IMR-90 (cell line): ENCODE data around the gene FOCAD. TPM values are rescaled to one million over a fixed set of nuclear protein-coding genes. Genes with fewer than 3 reads are reported as not detected.

Source experiments
- ATAC-seq: fragments of 200-7000 bp; cut with Tn5 transposase; 2 replicates; pipeline ENCODE4 v1.9.1; 2020; ENCODE audit warnings: low read depth, mild to moderate bottlenecking, moderate library complexity
- BruUV-seq: library from RNA; stranded (reverse); fragments of 400-500 nt; replicated peaks from 2 replicates; lab custom pipeline; 2021; lab: Mats Ljungman, UMichigan
- CTCF ChIA-PET: fragments of 300-600 bp; formaldehyde crosslinking; extraction: SDS; loops from one replicate; lab custom pipeline; 2021; ENCODE audit warnings: antibody characterized with exemption; lab: Yijun Ruan, JAX
- POLR2A ChIA-PET: fragments of 300-600 bp; sonication (Branson Sonifier 250); formaldehyde crosslinking; loops from one replicate; lab custom pipeline; 2022; ENCODE audit warnings: antibody characterized with exemption; ENCODE audit not compliant: unreplicated experiment; lab: Charles Lee
- DNase-seq: peaks from one replicate; pipeline ENCODE4 v3.0.0; 2013
- H2AFZ ChIP-seq: replicated peaks from 2 replicates; pipeline ENCODE3; 2013; ENCODE audit warnings: low read length, mild to moderate bottlenecking; ENCODE audit not compliant: poor library complexity
- H2AK5ac ChIP-seq: 2 replicates; pipeline ENCODE4 v1.6.1; 2013; ENCODE audit warnings: low read depth, low read length, inconsistent platforms
- H2AK9ac ChIP-seq: replicated peaks from 2 replicates; pipeline ENCODE3; 2013; ENCODE audit warnings: mild to moderate bottlenecking, low read depth, low read length, moderate library complexity; ENCODE audit not compliant: poor library complexity
- H2BK120ac ChIP-seq: 2 replicates; pipeline ENCODE4 v1.6.1; 2013; ENCODE audit warnings: low read depth, low read length, inconsistent platforms
- H2BK15ac ChIP-seq: 3 replicates; pipeline ENCODE4 v1.6.1; 2013; ENCODE audit warnings: low read depth, low read length, inconsistent platforms
- H2BK20ac ChIP-seq: 2 replicates; pipeline ENCODE4 v1.6.1; 2013; ENCODE audit warnings: low read depth, mild to moderate bottlenecking, inconsistent platforms, low read length, moderate library complexity
- H2BK5ac ChIP-seq: 2 replicates; pipeline ENCODE4 v1.6.1; 2013; ENCODE audit warnings: mild to moderate bottlenecking, low read depth, low read length, inconsistent platforms; ENCODE audit not compliant: poor library complexity, severe bottlenecking
- H3K14ac ChIP-seq: replicated peaks from 2 replicates; pipeline ENCODE4 v1.6.1; 2013; ENCODE audit warnings: low read depth, low read length, inconsistent platforms
- H3K18ac ChIP-seq: 2 replicates; pipeline ENCODE4 v1.6.1; 2013; ENCODE audit warnings: low read depth, low read length, control low read depth
- H3K23ac ChIP-seq: 2 replicates; pipeline ENCODE4 v1.6.1; 2013; ENCODE audit warnings: low read depth, low read length, inconsistent platforms
- H3K27ac ChIP-seq: 2 replicates; pipeline ENCODE4 v1.5.1; 2013; ENCODE audit warnings: mild to moderate bottlenecking, control low read depth, low read length; ENCODE audit not compliant: insufficient read depth
- H3K27me3 ChIP-seq: 2 replicates; pipeline ENCODE4 v1.6.1; 2013; ENCODE audit warnings: low read length; ENCODE audit not compliant: control insufficient read depth, insufficient read depth
- H3K36me3 ChIP-seq: 2 replicates; pipeline ENCODE4 v1.6.1; 2013; ENCODE audit warnings: low read length, mixed read lengths; ENCODE audit not compliant: control insufficient read depth, insufficient read depth
- H3K4ac ChIP-seq: 2 replicates; pipeline ENCODE4 v1.6.1; 2013; ENCODE audit warnings: low read depth, low read length, inconsistent platforms
- H3K4me1 ChIP-seq: 2 replicates; pipeline ENCODE4 v1.6.1; 2013; ENCODE audit warnings: low read length, mixed read lengths; ENCODE audit not compliant: control insufficient read depth, insufficient read depth
- H3K4me2 ChIP-seq: 2 replicates; pipeline ENCODE4 v1.6.1; 2013; ENCODE audit warnings: low read depth, mild to moderate bottlenecking, control low read depth, low read length, moderate library complexity
- H3K4me3 ChIP-seq: 2 replicates; pipeline ENCODE4 v1.5.1; 2013; ENCODE audit warnings: low read depth, mild to moderate bottlenecking, control low read depth, low read length, moderate library complexity; ENCODE audit not compliant: insufficient read depth
- H3K56ac ChIP-seq: 2 replicates; pipeline ENCODE4 v1.6.1; 2013; ENCODE audit warnings: low read length, inconsistent platforms; ENCODE audit not compliant: insufficient read depth; ENCODE audit errors: extremely low read depth
- H3K79me1 ChIP-seq, 2 experiments: 2 replicates each; pipeline ENCODE4 v1.6.1; 2013; ENCODE audit warnings: low read length in 2 of 2, inconsistent platforms in 1 of 2, low read depth in 1 of 2
- H3K9ac ChIP-seq: 2 replicates; pipeline ENCODE4 v1.6.1; 2013; ENCODE audit warnings: low read depth, low read length, control low read depth
- H3K9me1 ChIP-seq: 2 replicates; pipeline ENCODE4 v1.6.1; 2013; ENCODE audit warnings: low read length, inconsistent platforms; ENCODE audit not compliant: insufficient read depth
- H3K9me3 ChIP-seq: 2 replicates; pipeline ENCODE4 v1.6.1; 2013; ENCODE audit warnings: low read length; ENCODE audit not compliant: control insufficient read depth, insufficient read depth
- H4K20me1 ChIP-seq: 2 replicates; pipeline ENCODE4 v1.6.1; 2013; ENCODE audit warnings: low read length, inconsistent platforms; ENCODE audit not compliant: insufficient read depth
- H4K5ac ChIP-seq: 2 replicates; pipeline ENCODE4 v1.6.1; 2013; ENCODE audit warnings: mild to moderate bottlenecking, low read depth, low read length, control low read depth
- H4K8ac ChIP-seq, 2 experiments: 2 replicates each; pipeline ENCODE4 v1.6.1; 2013; ENCODE audit warnings: low read depth in 2 of 2, low read length in 2 of 2, control low read depth in 1 of 2, inconsistent platforms in 1 of 2
- H4K91ac ChIP-seq: 2 replicates; pipeline ENCODE4 v1.6.1; 2013; ENCODE audit warnings: low read depth, low read length, inconsistent platforms; ENCODE audit not compliant: insufficient read depth
- USF2 ChIP-seq: fragments of 150-350 bp; IDR thresholded peaks from 2 replicates; pipeline ENCODE4 v1.6.1; 2017; ENCODE audit warnings: mild to moderate bottlenecking, antibody characterized with exemption, low read length, low read depth
- WGBS, 2 experiments: methylation state at CpG; one replicate each; pipeline versions ENCODE4 v1.1.5 to v1.1.7; 2013; ENCODE audit warnings: missing lambda C conversion rate in 2 of 2; ENCODE audit not compliant: insufficient read length in 1 of 2; ENCODE audit errors: extremely low coverage in 2 of 2; 5-methylcytosine and 5-hydroxymethylcytosine counted together
- dilution Hi-C: fragments of 300-500 bp; cut with HindIII; formaldehyde crosslinking; loops from one replicate; pipeline ENCODE4 v1.14.3; 2018; ENCODE audit warnings: low sequenced_read_pairs; ENCODE audit not compliant: unreplicated experiment
- in situ Hi-C: fragments of 300-500 bp; cut with MboI; formaldehyde crosslinking; loops from 3 replicates; pipeline ENCODE4 v1.14.3; 2019; ENCODE audit warnings: low sequenced_read_pairs, inconsistent platforms, mixed read lengths
- intact Hi-C: fragments of 100-400 bp; cut with micrococcal nuclease; formaldehyde crosslinking; loops from 2 replicates; pipeline ENCODE4 v1.10.0; 2022
- polyA plus RNA-seq, 3 experiments: library from polyadenylated mRNA; depleted of rRNA; stranded (reverse); fragments of >200 nt; gene quantifications; 2 replicates each; pipeline ENCODE4 v1.2.3, GENCODE V29; 2012; ENCODE audit warnings: low replicate concordance in 1 of 3
- total RNA-seq: library from RNA; depleted of rRNA; stranded (reverse); fragments of >200 nt; gene quantifications from 2 replicates; pipeline ENCODE4 v1.2.3, GENCODE V29; 2012

FOCAD gene
- total and polyA plus RNA-seq, 2 of the 4 experiments (the other 2 are of a cell fraction), result 28.8 to 91.2 TPM

GRCh38 chr9:20760246-20760891, 76.3 kb downstream of the FOCAD start:
- H3K4me2 ChIP-seq, result no peak overlapping the region
- H4K8ac ChIP-seq, result no peak overlapping the region
- no peak overlapping the region for H2BK120ac ChIP-seq
- no peaks in the 10 kb centered on the region for H3K27me3 ChIP-seq
- H3K4me3 ChIP-seq, result no peak overlapping the region
- H3K4me1 ChIP-seq, result no peaks in the 10 kb centered on the region
- intact Hi-C loops, result no loop called here
- TF ChIP-seq USF2, result no peak
- H4K20me1 ChIP-seq, result no peaks in the 10 kb centered on the region
- no peaks in the 10 kb centered on the region for H3K9me1 ChIP-seq
- H2BK20ac ChIP-seq, result no peak overlapping the region
- H2AFZ ChIP-seq, result no peak overlapping the region
- no peak overlapping the region for H3K23ac ChIP-seq
- no peaks in the 10 kb centered on the region for H3K9me3 ChIP-seq
- ChIA-PET CTCF (no interaction called here), POLR2A (no interaction called here)
- DNase-seq (no peak), ATAC-seq (no peak)
- dilution Hi-C loops, result no loop called here
- H3K27ac ChIP-seq, result no peak overlapping the region
- no peak overlapping the region for H3K56ac ChIP-seq
- no peak overlapping the region for H3K9ac ChIP-seq
- H3K14ac ChIP-seq, result no peak overlapping the region
- H4K91ac ChIP-seq, result no peak overlapping the region
- in situ Hi-C loops, result no loop called here
- H2BK15ac ChIP-seq, result no peak overlapping the region
- no peak overlapping the region for H3K18ac ChIP-seq
- 67% methylated on average over 1 of the region's 3 CpGs; no CpG with 5 or more reads in 1 of the 2 experiments for WGBS, 2 experiments
- no TSS peak for BruUV-seq
- no peak overlapping the region for H2BK5ac ChIP-seq
- H2AK5ac ChIP-seq, result no peak overlapping the region
- peaks cover 0 to 7% of the 10 kb centered on the region in 2 experiments; a peak in 3 of 4 replicates for H3K79me1 ChIP-seq
- H3K36me3 ChIP-seq, result peaks cover 7% of the 10 kb centered on the region
- H4K5ac ChIP-seq, result no peak overlapping the region
- H3K4ac ChIP-seq, result no peak overlapping the region
- no peak overlapping the region for H2AK9ac ChIP-seq
